Breast epithelium (tissue), 3 donors: ENCODE measurements around the gene CLASP1.

ENCODE experiments used
- CTCF ChIP-seq, 3 donors: fragments of 450-650 bp; IDR thresholded peaks; one replicate each; pipeline ENCODE4 v1.5.1; 2016 to 2017; ENCODE audit warnings: antibody characterized with exemption in 3 of 3, mild to moderate bottlenecking in 3 of 3, moderate library complexity in 3 of 3
- POLR2A ChIP-seq: fragments of 450-650 bp; IDR thresholded peaks from one replicate; pipeline ENCODE4 v1.6.1; 2016; ENCODE audit warnings: antibody characterized with exemption, mild to moderate bottlenecking, moderate library complexity

DNA sequence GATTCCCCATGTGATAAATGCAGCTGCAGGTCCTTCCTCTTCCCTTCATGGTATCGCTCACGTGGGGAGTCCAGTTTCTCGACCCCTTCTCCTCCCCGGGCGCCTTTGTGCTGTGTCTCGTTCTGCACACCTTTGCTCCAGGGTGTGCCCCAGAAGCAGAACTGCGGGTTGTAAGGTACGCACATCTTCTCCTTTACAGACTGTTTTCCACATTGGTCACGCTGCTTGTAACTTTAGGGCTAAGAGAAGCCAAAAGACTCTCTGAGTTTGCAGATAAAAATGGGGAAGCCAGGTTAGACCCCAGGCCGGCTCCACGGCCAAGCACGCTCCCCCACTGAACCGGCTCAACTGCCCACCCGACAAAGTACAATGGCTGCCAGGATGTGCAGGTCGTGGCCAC lies 318.3 kb downstream of the CLASP1 start:
- no peak for TF ChIP-seq CTCF (IDR thresholded peaks at IDR 0.05)
- no peak for TF ChIP-seq POLR2A
